Immature natural killer cell (primary cell): ENCODE results near the gene POU3F2. TPM values are rescaled to one million over a fixed set of nuclear protein-coding genes. Genes with fewer than 3 reads are reported as not detected.

Experiments used
- DNase-seq, 3 donors: peaks; one replicate each; pipeline ENCODE4 v3.0.0; 2022; ENCODE audit warnings: mixed read lengths in 1 of 3
- H3K27ac Mint-ChIP-seq, 6 donors: one replicate each; pipeline ENCODE4 v1.8.0; 2020; ENCODE audit warnings: mixed read lengths in 6 of 6, mild to moderate bottlenecking in 5 of 6, inconsistent platforms in 4 of 6, moderate library complexity in 3 of 6
- H3K27me3 Mint-ChIP-seq, 3 donors: one replicate each; pipeline ENCODE4 v1.8.0; 2020 to 2021; ENCODE audit warnings: low read depth in 3 of 3, mild to moderate bottlenecking in 3 of 3, mixed read lengths in 3 of 3, moderate library complexity in 3 of 3, inconsistent platforms in 1 of 3
- H3K36me3 Mint-ChIP-seq, 3 donors: one replicate each; pipeline ENCODE4 v1.8.0; 2020; ENCODE audit warnings: mixed read lengths in 3 of 3, inconsistent platforms in 2 of 3, mild to moderate bottlenecking in 2 of 3
- H3K4me1 Mint-ChIP-seq, 2 donors: one replicate each; pipeline ENCODE4 v1.8.0; 2020; ENCODE audit warnings: inconsistent platforms in 2 of 2, mild to moderate bottlenecking in 2 of 2, mixed read lengths in 2 of 2, moderate library complexity in 1 of 2
- H3K4me3 Mint-ChIP-seq, 5 donors: one replicate each; pipeline ENCODE4 v1.8.0; 2020; ENCODE audit warnings: mild to moderate bottlenecking in 5 of 5, mixed read lengths in 5 of 5, inconsistent platforms in 3 of 5, moderate library complexity in 3 of 5
- H3K9me3 Mint-ChIP-seq, 6 donors: one replicate each; pipeline ENCODE4 v1.8.0; 2020; ENCODE audit warnings: mild to moderate bottlenecking in 6 of 6, mixed read lengths in 6 of 6, inconsistent platforms in 4 of 6, moderate library complexity in 3 of 6
- polyA plus RNA-seq, 3 donors: library from polyadenylated mRNA; unstranded; fragments of 300-500 nt; fragmentation: Illumina TruSeq; gene quantifications; one replicate each; pipeline ENCODE4 v1.2.3, GENCODE V29; 2021

POU3F2 gene
- polyA plus RNA-seq, 3 donors from 2014 or later: not detected

- peaks cover 31 to 48% (median 33%) of the 10 kb centered on the region in 3 donors for H3K27me3 Mint-ChIP-seq
- peaks cover 0 to 29% (median 3%) of the 10 kb centered on the region in 6 donors for H3K9me3 Mint-ChIP-seq
- peak overlapping the region in 4 of 5 donors; percentile 23 to 46 (median 40) for H3K4me3 Mint-ChIP-seq
- peaks cover 9 to 13% of the 10 kb centered on the region in 2 donors for H3K4me1 Mint-ChIP-seq
- peaks cover 0 to 12% (median 0%) of the 10 kb centered on the region in 3 donors for H3K36me3 Mint-ChIP-seq
- no peak overlapping the region for H3K27ac Mint-ChIP-seq
- DNase-seq: no peak
Observed at GRCh38 chr6:98824162-98824901, 10.0 kb upstream of the POU3F2 start.

GRCh38 chr6:98824902-98825599, 9.3 kb upstream of the POU3F2 start:
- Mint-ChIP-seq H3K27ac (no peak overlapping the region), H3K4me1 (peaks cover 9 to 13% of the 10 kb centered on the region in 2 donors), H3K4me3 (peak overlapping the region in 2 of 5 donors; percentile 0 to 40), H3K9me3 (peaks cover 0 to 29% (median 3%) of the 10 kb centered on the region in 6 donors), H3K36me3 (peaks cover 0 to 12% (median 0%) of the 10 kb centered on the region in 3 donors), H3K27me3 (peaks cover 34 to 48% (median 36%) of the 10 kb centered on the region in 3 donors)
- no peak for DNase-seq

GRCh38 chr6:98825600-98826230, 8.7 kb upstream of the POU3F2 start:
- no peak for DNase-seq
- H3K27ac Mint-ChIP-seq: no peak overlapping the region
- no peak overlapping the region for H3K4me3 Mint-ChIP-seq
- H3K9me3 Mint-ChIP-seq: peaks cover 0 to 29% (median 3%) of the 10 kb centered on the region in 6 donors
- peaks cover 0 to 12% (median 0%) of the 10 kb centered on the region in 3 donors for H3K36me3 Mint-ChIP-seq
- H3K27me3 Mint-ChIP-seq: peaks cover 32 to 52% (median 33%) of the 10 kb centered on the region in 3 donors
- H3K4me1 Mint-ChIP-seq: peaks cover 10 to 16% of the 10 kb centered on the region in 2 donors

DNA sequence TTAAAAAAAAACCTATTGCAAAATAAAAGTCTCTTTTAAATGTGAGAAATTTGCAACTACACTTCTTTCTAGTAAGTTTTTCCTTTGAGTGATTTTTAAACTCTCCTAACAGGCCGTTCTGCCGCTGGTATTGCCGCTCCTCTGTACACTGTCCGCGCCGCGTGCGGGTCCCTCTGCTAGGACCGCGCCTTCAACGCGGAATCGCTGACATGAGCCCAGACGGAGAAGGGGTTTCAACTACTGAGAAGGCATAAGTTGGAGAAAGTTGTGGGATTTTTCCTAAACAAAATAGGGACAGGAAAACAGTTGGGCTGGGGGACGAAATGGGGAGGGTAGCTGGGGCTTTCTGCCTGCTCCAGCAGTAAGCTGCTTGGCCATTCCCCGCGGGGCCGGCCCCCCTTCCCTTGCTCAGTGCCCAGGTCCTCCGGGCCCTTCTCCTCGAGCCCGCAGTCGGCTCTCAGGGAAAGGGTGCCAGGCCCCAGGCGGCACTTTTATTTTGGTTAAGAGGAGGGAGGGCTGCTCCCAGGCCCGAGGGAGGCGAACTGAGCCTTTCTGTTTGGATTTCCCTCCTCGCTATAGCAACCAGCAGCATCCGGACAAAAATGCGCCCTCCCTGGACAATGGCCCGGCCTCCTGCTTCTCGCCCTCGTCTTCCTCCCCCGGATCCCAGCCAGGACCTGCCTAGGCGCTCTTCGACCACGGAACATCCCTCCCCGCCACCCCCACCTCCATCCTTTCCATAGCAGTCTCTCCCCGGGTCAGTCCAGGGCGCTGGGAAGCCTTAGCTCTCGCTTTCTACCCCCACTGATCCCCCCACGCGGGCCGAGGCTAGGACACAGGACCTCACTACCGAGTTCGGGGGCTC, 6.8 kb upstream of the POU3F2 start:
- Mint-ChIP-seq H3K27me3 (peaks cover 29 to 47% (median 39%) of the 10 kb centered on the region in 3 donors), H3K4me3 (no peak overlapping the region), H3K27ac (no peak overlapping the region), H3K4me1 (peaks cover 20 to 32% of the 10 kb centered on the region in 2 donors), H3K36me3 (peaks cover 0 to 12% (median 0%) of the 10 kb centered on the region in 3 donors), H3K9me3 (peaks cover 0 to 22% (median 3%) of the 10 kb centered on the region in 6 donors)
- no peak for DNase-seq

GRCh38 chr6:98828211-98828788, 6.1 kb upstream of the POU3F2 start:
- no peak for DNase-seq
- H3K4me3 Mint-ChIP-seq: peak overlapping the region in 1 of 5 donors; percentile 46
- no peak overlapping the region for H3K27ac Mint-ChIP-seq
- peaks cover 27 to 40% of the 10 kb centered on the region in 2 donors for H3K4me1 Mint-ChIP-seq
- peaks cover 0 to 22% (median 3%) of the 10 kb centered on the region in 6 donors for H3K9me3 Mint-ChIP-seq
- H3K27me3 Mint-ChIP-seq: peaks cover 31 to 52% (median 47%) of the 10 kb centered on the region in 3 donors
- peaks cover 0 to 12% (median 0%) of the 10 kb centered on the region in 3 donors for H3K36me3 Mint-ChIP-seq

DNA sequence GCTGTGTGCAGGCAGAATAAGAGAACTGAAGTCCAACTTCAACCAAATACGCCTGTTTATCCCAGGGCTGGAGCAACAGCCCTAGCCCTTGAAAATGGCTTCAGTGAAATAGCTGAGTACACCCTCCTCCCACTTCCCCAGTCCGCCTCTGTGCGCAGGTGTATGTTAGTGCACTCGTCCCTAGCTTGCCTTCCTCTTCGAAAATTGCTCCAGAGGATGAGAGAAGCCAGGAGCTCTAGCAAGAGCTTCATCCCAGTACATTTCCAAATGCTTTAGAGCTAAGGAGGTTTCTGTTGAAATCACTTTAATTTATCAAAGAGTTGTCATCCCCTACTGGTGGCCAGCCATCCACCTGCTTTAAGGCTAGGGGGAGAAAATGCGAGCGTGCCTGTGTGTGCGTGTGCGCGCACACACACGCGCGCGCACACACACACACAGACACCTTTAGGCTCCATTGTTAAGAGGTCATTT, 5.4 kb upstream of the POU3F2 start:
- peaks cover 0 to 12% (median 0%) of the 10 kb centered on the region in 3 donors for H3K36me3 Mint-ChIP-seq
- peaks cover 0 to 17% (median 3%) of the 10 kb centered on the region in 6 donors for H3K9me3 Mint-ChIP-seq
- no peak overlapping the region for H3K4me3 Mint-ChIP-seq
- no peak overlapping the region for H3K27ac Mint-ChIP-seq
- peaks cover 30 to 50% (median 47%) of the 10 kb centered on the region in 3 donors for H3K27me3 Mint-ChIP-seq
- no peak for DNase-seq
- peaks cover 27 to 41% of the 10 kb centered on the region in 2 donors for H3K4me1 Mint-ChIP-seq

- peaks cover 0 to 9% (median 0%) of the 10 kb centered on the region in 3 donors for H3K36me3 Mint-ChIP-seq
- peak overlapping the region in 1 of 5 donors; percentile 32 for H3K4me3 Mint-ChIP-seq
- DNase-seq: no peak
- H3K9me3 Mint-ChIP-seq: peaks cover 0 to 15% (median 2%) of the 10 kb centered on the region in 6 donors
- H3K27ac Mint-ChIP-seq: no peak overlapping the region
- H3K27me3 Mint-ChIP-seq: peaks cover 28 to 45% (median 45%) of the 10 kb centered on the region in 3 donors
- peaks cover 31 to 41% of the 10 kb centered on the region in 2 donors for H3K4me1 Mint-ChIP-seq
Observed at GRCh38 chr6:98830146-98830545, 4.2 kb upstream of the POU3F2 start.

DNA sequence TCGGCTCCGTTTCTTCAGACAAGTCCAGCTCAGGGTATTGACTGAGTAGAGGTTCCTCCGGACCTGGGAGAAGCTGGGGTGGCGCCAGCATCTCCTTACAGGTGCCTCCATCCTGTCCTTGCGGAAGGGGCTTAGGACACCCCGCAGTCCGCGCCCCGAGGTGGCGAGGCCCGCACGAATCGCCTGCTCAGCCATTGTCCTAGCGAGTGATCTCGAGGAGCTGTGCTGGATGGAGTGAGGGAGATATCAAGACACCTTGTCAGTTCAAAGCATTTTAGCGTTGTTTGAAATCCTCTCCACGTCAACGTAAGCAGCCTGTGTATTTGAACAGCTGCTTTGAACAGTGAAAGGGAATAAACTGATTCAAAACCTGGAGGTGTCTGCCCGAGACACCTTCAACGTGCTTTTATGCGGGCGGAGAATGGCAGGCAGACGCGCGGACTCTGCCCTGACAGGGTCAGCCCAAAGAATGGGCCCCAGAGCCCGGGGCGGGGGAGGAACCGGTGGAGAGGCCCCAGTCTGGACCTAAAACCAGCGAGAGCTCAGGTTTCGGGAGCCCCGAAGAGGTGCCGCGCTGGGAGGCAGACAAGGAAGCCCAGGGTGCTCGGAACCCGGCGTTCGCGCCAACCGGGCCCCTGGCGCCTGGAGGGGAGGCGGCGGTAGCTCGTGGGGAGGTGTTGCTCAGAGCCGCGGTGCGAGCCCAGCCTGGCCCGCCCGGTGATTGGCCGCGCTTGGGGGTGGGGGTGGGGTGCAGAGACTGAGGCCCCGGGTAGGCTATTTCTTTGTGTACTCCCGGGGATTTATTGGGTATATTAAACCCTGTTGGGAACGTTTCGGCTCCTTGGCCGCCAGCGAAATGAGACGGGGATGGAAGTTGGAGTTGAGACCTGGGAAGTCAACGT, 3.1 kb upstream of the POU3F2 start:
- no peak for DNase-seq
- H3K9me3 Mint-ChIP-seq: peaks cover 0 to 9% (median 2%) of the 10 kb centered on the region in 6 donors
- H3K36me3 Mint-ChIP-seq: peaks cover 0 to 8% (median 0%) of the 10 kb centered on the region in 3 donors
- peak overlapping the region in 4 of 5 donors; percentile 44 to 65 (median 52) for H3K4me3 Mint-ChIP-seq
- H3K27ac Mint-ChIP-seq: no peak overlapping the region
- peaks cover 25 to 46% (median 41%) of the 10 kb centered on the region in 3 donors for H3K27me3 Mint-ChIP-seq
- peaks cover 38 to 50% of the 10 kb centered on the region in 2 donors for H3K4me1 Mint-ChIP-seq

- Mint-ChIP-seq H3K4me3 (peak overlapping the region in 4 of 5 donors; percentile 43 to 68 (median 48)), H3K9me3 (peaks cover 0 to 9% (median 2%) of the 10 kb centered on the region in 6 donors), H3K36me3 (peaks cover 0 to 8% (median 0%) of the 10 kb centered on the region in 3 donors), H3K4me1 (peaks cover 43 to 56% of the 10 kb centered on the region in 2 donors), H3K27ac (no peak overlapping the region), H3K27me3 (peaks cover 27 to 44% (median 43%) of the 10 kb centered on the region in 3 donors)
- no peak for DNase-seq
Observed at GRCh38 chr6:98831959-98832283, 2.5 kb upstream of the POU3F2 start.

- Mint-ChIP-seq H3K27me3 (peaks cover 27 to 47% (median 44%) of the 10 kb centered on the region in 3 donors), H3K27ac (peak overlapping the region in 1 of 6 donors; percentile 43), H3K4me3 (peak overlapping the region; percentile 85 to 98 (median 92)), H3K4me1 (peaks cover 45 to 61% of the 10 kb centered on the region in 2 donors), H3K36me3 (peaks cover 0 to 8% (median 0%) of the 10 kb centered on the region in 3 donors), H3K9me3 (peaks cover 0 to 9% (median 0%) of the 10 kb centered on the region in 6 donors)
- DNase-seq: no peak
Observed at GRCh38 chr6:98832284-98833056, 1.9 kb upstream of the POU3F2 start.

GRCh38 chr6:98833057-98833306, 1.4 kb upstream of the POU3F2 start:
- Mint-ChIP-seq H3K4me1 (peaks cover 45 to 61% of the 10 kb centered on the region in 2 donors), H3K4me3 (peak overlapping the region; percentile 85 to 98 (median 92)), H3K36me3 (peaks cover 0 to 8% (median 0%) of the 10 kb centered on the region in 3 donors), H3K9me3 (peaks cover 0 to 9% (median 0%) of the 10 kb centered on the region in 6 donors), H3K27ac (peak overlapping the region in 1 of 6 donors; percentile 43), H3K27me3 (peaks cover 27 to 50% (median 45%) of the 10 kb centered on the region in 3 donors)
- peak in 1 of 3 donors; percentile 26 for DNase-seq
